ENCODE data around the gene PERM1. TPM values are rescaled to one million over a fixed set of nuclear protein-coding genes. Genes with fewer than 3 reads are reported as not detected.

The PERM1 gene
- total and polyA plus RNA-seq, 9 of the 15 experiments (the other 6 are each of a cell fraction or from before 2014, with no cell fraction given), result not detected

DNA sequence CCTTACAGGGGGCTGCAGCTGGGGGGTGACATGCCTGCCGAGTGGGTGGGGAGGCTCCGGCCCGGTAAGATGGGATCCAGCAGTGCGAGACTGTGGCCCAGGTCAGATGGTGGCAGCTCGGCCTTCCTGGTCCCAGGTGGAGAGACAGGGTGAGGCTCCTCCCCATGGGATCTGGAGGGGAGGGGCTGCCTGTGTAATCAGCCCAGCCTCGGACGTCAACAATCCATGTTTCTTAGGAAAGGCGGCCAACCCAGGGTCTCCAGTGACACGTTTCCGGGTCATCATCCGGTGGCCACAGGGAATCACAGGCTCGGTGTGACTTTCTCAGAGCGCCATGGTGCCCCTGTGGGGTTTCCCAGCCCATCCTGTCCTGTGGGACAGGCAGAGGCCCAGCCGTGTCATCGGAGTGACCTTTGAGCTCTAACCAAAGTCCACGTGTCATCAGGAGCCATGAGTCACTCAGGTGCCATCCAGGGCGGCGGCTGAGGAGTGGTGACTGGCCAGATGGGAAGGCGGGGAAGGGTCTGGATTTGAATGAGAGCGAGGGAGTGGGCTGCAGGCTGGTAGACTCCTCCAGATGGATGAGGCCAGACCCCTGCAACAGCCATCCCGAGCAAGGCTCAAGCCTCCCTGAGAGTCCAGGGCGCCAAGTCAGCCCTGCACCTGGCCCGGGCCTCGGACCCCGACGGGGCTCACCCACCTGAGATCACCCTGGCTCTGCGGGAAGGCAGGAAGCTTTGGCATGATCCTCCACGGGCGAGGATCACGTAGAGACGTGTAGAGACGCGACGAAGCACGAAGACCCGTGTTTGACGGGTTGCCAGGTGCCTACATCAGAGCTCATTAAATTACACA lies 24.6 kb upstream of the PERM1 start (continued):
- TF ChIP-seq TAF7 (tag; IDR thresholded peaks at IDR 0.05), result no peak
- no peak for TF ChIP-seq NR4A1 (CRISPR knock-in tag; IDR thresholded peaks at IDR 0.05)
- no peak for TF ChIP-seq NR4A1 (tag; IDR thresholded peaks at IDR 0.05)
- TF ChIP-seq ATF3 (IDR thresholded peaks at IDR 0.05), result peak; percentile 55; the same call in 1 of the 2 replicates
- no peak for TF ChIP-seq ATF3 (CRISPR knock-in tag; conservative IDR thresholded peaks at IDR 0.05)
- TF ChIP-seq USF1 (CRISPR knock-in tag; IDR thresholded peaks at IDR 0.05), result peak; percentile 43; the same call in 1 of the 2 replicates
- TF ChIP-seq, protein P1, sequence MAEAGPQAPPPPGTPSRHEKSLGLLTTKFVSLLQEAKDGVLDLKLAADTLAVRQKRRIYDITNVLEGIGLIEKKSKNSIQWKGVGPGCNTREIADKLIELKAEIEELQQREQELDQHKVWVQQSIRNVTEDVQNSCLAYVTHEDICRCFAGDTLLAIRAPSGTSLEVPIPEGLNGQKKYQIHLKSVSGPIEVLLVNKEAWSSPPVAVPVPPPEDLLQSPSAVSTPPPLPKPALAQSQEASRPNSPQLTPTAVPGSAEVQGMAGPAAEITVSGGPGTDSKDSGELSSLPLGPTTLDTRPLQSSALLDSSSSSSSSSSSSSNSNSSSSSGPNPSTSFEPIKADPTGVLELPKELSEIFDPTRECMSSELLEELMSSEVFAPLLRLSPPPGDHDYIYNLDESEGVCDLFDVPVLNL (CRISPR knock-in tag; IDR thresholded peaks at IDR 0.05; ENCODE audit: low read depth), result no peak
- TF ChIP-seq CREM (IDR thresholded peaks at IDR 0.05; ENCODE audit: low read depth), result 0 out of 2 replicates have a peak, but pooled peaks have one; percentile 1
- TF ChIP-seq, protein P2, sequence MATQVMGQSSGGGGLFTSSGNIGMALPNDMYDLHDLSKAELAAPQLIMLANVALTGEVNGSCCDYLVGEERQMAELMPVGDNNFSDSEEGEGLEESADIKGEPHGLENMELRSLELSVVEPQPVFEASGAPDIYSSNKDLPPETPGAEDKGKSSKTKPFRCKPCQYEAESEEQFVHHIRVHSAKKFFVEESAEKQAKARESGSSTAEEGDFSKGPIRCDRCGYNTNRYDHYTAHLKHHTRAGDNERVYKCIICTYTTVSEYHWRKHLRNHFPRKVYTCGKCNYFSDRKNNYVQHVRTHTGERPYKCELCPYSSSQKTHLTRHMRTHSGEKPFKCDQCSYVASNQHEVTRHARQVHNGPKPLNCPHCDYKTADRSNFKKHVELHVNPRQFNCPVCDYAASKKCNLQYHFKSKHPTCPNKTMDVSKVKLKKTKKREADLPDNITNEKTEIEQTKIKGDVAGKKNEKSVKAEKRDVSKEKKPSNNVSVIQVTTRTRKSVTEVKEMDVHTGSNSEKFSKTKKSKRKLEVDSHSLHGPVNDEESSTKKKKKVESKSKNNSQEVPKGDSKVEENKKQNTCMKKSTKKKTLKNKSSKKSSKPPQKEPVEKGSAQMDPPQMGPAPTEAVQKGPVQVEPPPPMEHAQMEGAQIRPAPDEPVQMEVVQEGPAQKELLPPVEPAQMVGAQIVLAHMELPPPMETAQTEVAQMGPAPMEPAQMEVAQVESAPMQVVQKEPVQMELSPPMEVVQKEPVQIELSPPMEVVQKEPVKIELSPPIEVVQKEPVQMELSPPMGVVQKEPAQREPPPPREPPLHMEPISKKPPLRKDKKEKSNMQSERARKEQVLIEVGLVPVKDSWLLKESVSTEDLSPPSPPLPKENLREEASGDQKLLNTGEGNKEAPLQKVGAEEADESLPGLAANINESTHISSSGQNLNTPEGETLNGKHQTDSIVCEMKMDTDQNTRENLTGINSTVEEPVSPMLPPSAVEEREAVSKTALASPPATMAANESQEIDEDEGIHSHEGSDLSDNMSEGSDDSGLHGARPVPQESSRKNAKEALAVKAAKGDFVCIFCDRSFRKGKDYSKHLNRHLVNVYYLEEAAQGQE (IDR thresholded peaks at IDR 0.05; ENCODE audit: borderline replicate concordance), result no peak
- TF ChIP-seq, protein P2 (CRISPR knock-in tag; IDR thresholded peaks at IDR 0.05; ENCODE audit: low read depth), result no peak
- TF ChIP-seq KAT8 (IDR thresholded peaks at IDR 0.05; ENCODE audit: low read depth), result no peak
- TF ChIP-seq ZNF717 (CRISPR knock-in tag; IDR thresholded peaks at IDR 0.05), result no peak
- no peak for TF ChIP-seq CBX3 (IDR thresholded peaks at IDR 0.05; ENCODE audit: borderline replicate concordance in 1 of 2, low read length in 2 of 2)
- TF ChIP-seq FOXM1 (IDR thresholded peaks at IDR 0.05; ENCODE audit: low read depth), result no peak
- no peak for TF ChIP-seq FOXM1 (CRISPR knock-in tag; IDR thresholded peaks at IDR 0.05; ENCODE audit: low read depth)
- no peak for TF ChIP-seq NRF1 (conservative IDR thresholded peaks at IDR 0.05 in 1 of 2, IDR thresholded peaks at IDR 0.05 in 1 of 2)
- TF ChIP-seq TAL1 (IDR thresholded peaks at IDR 0.05), result no peak
- no peak for TF ChIP-seq KDM4B (IDR thresholded peaks at IDR 0.05; ENCODE audit: borderline replicate concordance in 2 of 2, low read depth in 1 of 2)

Data from K562 (cell line).